ENCODE measurements around the gene CFAP126. TPM values are rescaled to one million over a fixed set of nuclear protein-coding genes. Genes with fewer than 3 reads are reported as not detected.
A peak's percentile ranks its signal among the peaks of the same experiment; 100 is the strongest.
"Not testable (repeated sequence)": the region's sequence is repeated elsewhere in the genome, so short reads cannot be mapped to it uniquely, and the experiment has no call there.

The CFAP126 gene
- not detected in 2 replicates for polyA plus RNA-seq
- polyA minus RNA-seq: not detected in 2 replicates

DNA sequence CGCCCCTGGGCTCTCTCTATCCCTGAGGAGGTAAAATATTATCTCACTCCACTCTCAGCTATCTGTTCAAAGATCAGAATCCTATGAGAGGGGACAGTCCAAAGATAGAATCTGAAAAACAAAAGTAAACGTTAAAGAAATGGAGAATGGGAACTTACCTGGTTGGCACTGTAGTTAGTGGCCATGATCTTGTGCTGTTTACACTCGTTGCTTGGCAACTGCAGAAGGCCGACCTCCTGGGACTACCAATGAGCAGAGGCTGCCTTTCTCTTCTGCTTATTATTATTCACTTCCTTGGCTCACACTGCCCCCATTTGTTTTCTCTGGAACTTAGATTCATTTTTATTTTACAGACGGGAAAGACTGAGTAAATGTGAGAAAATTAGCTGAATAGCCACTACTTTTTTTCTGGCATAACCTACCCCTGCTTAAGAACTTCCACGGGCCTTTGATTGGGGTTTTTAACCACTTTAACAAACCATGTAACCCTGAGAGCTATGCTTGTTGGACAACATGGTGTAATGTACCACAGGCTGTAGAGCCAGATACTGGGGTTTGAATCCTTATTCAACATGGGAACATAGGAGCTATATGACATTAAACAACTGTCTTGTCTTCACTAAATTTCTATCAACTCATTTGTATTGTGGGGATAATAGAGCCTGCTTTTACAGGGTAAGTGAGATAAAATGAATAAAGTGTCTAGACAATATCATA lies at the start of gene CFAP126:
TSS of gene CFAP126 (minus strand) at position 193 of the 717 bp plus-strand sequence. CDS start at position 185, 8 bp downstream.
- H3K27me3 ChIP-seq (ENCODE audit: insufficient read depth, low read depth, low read length): no peaks in the 10 kb centered on the region
- no peaks in the 10 kb centered on the region for H3K36me3 ChIP-seq (ENCODE audit: insufficient read depth, low read length)
- no peaks in the 10 kb centered on the region for H3K79me2 ChIP-seq (replicated peaks; ENCODE audit: insufficient read depth, low read length)
- H2AFZ ChIP-seq (ENCODE audit: low read depth, low read length): no peak within 1 kb of the TSS
- H4K20me1 ChIP-seq (ENCODE audit: insufficient read depth): no peaks in the 10 kb centered on the region
- no peaks in the 10 kb centered on the region for H3K9me3 ChIP-seq (ENCODE audit: low read length)
- H3K4me3 ChIP-seq (ENCODE audit: low read length): no peak within 1 kb of the TSS
- H3K4me2 ChIP-seq (ENCODE audit: low read length): no peak within 1 kb of the TSS
- TF ChIP-seq EP300 (conservative IDR thresholded peaks at IDR 0.05; ENCODE audit: poor library complexity, severe bottlenecking) (no peak), POLR2AphosphoS5 (IDR thresholded peaks at IDR 0.05) (no peak), RAD21 (conservative IDR thresholded peaks at IDR 0.05) (peak; percentile 68), TAF1 (IDR thresholded peaks at IDR 0.05; ENCODE audit: low read depth) (no peak), EZH2 (IDR thresholded peaks at IDR 0.05; ENCODE audit: borderline replicate concordance, insufficient read depth, low read length, poor library complexity, severe bottlenecking) (no peak), MXI1 (conservative IDR thresholded peaks at IDR 0.05; ENCODE audit: poor library complexity, severe bottlenecking) (peak; percentile 17), SMC3 (conservative IDR thresholded peaks at IDR 0.05; ENCODE audit: poor library complexity) (peak; percentile 55)
- TF ChIP-seq, protein P1, sequence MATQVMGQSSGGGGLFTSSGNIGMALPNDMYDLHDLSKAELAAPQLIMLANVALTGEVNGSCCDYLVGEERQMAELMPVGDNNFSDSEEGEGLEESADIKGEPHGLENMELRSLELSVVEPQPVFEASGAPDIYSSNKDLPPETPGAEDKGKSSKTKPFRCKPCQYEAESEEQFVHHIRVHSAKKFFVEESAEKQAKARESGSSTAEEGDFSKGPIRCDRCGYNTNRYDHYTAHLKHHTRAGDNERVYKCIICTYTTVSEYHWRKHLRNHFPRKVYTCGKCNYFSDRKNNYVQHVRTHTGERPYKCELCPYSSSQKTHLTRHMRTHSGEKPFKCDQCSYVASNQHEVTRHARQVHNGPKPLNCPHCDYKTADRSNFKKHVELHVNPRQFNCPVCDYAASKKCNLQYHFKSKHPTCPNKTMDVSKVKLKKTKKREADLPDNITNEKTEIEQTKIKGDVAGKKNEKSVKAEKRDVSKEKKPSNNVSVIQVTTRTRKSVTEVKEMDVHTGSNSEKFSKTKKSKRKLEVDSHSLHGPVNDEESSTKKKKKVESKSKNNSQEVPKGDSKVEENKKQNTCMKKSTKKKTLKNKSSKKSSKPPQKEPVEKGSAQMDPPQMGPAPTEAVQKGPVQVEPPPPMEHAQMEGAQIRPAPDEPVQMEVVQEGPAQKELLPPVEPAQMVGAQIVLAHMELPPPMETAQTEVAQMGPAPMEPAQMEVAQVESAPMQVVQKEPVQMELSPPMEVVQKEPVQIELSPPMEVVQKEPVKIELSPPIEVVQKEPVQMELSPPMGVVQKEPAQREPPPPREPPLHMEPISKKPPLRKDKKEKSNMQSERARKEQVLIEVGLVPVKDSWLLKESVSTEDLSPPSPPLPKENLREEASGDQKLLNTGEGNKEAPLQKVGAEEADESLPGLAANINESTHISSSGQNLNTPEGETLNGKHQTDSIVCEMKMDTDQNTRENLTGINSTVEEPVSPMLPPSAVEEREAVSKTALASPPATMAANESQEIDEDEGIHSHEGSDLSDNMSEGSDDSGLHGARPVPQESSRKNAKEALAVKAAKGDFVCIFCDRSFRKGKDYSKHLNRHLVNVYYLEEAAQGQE (IDR thresholded peaks at IDR 0.05; ENCODE audit: borderline replicate concordance): no peak
- TF ChIP-seq, protein P2, sequence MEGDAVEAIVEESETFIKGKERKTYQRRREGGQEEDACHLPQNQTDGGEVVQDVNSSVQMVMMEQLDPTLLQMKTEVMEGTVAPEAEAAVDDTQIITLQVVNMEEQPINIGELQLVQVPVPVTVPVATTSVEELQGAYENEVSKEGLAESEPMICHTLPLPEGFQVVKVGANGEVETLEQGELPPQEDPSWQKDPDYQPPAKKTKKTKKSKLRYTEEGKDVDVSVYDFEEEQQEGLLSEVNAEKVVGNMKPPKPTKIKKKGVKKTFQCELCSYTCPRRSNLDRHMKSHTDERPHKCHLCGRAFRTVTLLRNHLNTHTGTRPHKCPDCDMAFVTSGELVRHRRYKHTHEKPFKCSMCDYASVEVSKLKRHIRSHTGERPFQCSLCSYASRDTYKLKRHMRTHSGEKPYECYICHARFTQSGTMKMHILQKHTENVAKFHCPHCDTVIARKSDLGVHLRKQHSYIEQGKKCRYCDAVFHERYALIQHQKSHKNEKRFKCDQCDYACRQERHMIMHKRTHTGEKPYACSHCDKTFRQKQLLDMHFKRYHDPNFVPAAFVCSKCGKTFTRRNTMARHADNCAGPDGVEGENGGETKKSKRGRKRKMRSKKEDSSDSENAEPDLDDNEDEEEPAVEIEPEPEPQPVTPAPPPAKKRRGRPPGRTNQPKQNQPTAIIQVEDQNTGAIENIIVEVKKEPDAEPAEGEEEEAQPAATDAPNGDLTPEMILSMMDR (IDR thresholded peaks at IDR 0.05; ENCODE audit: poor library complexity, severe bottlenecking): peak; percentile 73
- no peaks in the 10 kb centered on the region for H3K9me2 ChIP-seq (ENCODE audit: insufficient read depth, low read length)
- no peak within 1 kb of the TSS for H3K9ac ChIP-seq (ENCODE audit: low read length)
- peak within 1 kb of the TSS; percentile 28 for H3K27ac ChIP-seq (ENCODE audit: low read length)
- H3F3A ChIP-seq (ENCODE audit: insufficient read depth, low read length, poor library complexity, severe bottlenecking): no peaks in the 10 kb centered on the region

DNA sequence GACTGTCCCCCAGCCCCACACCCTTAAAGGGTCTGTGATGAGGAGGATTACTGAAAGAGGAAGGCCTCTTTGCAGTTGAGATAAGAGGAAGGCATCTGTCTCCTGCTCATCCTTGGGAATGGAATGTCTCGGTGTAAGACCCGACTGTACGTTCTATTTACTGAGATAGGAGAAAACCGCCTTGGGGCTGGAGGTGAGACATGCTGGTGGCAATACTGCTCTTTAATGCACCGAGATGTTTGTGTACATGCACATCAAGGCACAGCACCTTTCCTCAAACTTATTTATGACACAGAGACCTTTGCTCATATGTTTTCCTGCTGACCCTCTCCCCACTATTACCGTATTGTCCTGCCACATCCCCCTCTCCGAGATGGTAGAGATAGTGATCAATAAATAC lies 45.4 kb upstream of the CFAP126 start:
- H3K9ac ChIP-seq (ENCODE audit: low read length); H3F3A ChIP-seq (ENCODE audit: insufficient read depth, low read length, poor library complexity, severe bottlenecking); H3K79me2 ChIP-seq (replicated peaks; ENCODE audit: insufficient read depth, low read length); H2AFZ ChIP-seq (ENCODE audit: low read depth, low read length); H3K4me2 ChIP-seq (ENCODE audit: low read length); H3K27ac ChIP-seq (ENCODE audit: low read length); H3K36me3 ChIP-seq (ENCODE audit: insufficient read depth, low read length); H3K9me3 ChIP-seq (ENCODE audit: low read length); H3K27me3 ChIP-seq (ENCODE audit: insufficient read depth, low read depth, low read length); H3K4me3 ChIP-seq (ENCODE audit: low read length); H4K20me1 ChIP-seq (ENCODE audit: insufficient read depth); H3K9me2 ChIP-seq (ENCODE audit: insufficient read depth, low read length): not testable (repeated sequence)

DNA sequence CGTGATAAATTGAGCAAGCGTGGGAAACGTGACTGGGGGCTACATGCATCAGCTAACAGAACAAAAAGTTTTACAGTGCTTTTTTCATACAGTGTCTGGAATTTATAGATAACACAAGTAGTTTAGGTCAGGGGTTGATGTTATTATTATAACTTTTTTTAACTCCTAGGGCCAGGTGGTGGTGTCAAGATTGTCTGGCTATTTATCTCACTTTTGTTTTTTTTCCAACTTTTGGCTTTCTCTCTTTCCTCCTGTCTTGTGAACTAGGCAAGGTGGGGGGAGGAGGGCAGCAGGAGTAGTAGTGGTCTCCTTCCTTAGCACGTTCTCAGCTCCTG lies 42.9 kb upstream of the CFAP126 start:
- not testable (repeated sequence) for H3K4me2 ChIP-seq (ENCODE audit: low read length); H2AFZ ChIP-seq (ENCODE audit: low read depth, low read length); H3K36me3 ChIP-seq (ENCODE audit: insufficient read depth, low read length); H3K27me3 ChIP-seq (ENCODE audit: insufficient read depth, low read depth, low read length); H3K79me2 ChIP-seq (replicated peaks; ENCODE audit: insufficient read depth, low read length); H3F3A ChIP-seq (ENCODE audit: insufficient read depth, low read length, poor library complexity, severe bottlenecking); H3K9me3 ChIP-seq (ENCODE audit: low read length); H3K4me3 ChIP-seq (ENCODE audit: low read length); H3K9ac ChIP-seq (ENCODE audit: low read length); H3K9me2 ChIP-seq (ENCODE audit: insufficient read depth, low read length); H3K27ac ChIP-seq (ENCODE audit: low read length); H4K20me1 ChIP-seq (ENCODE audit: insufficient read depth)

DNA sequence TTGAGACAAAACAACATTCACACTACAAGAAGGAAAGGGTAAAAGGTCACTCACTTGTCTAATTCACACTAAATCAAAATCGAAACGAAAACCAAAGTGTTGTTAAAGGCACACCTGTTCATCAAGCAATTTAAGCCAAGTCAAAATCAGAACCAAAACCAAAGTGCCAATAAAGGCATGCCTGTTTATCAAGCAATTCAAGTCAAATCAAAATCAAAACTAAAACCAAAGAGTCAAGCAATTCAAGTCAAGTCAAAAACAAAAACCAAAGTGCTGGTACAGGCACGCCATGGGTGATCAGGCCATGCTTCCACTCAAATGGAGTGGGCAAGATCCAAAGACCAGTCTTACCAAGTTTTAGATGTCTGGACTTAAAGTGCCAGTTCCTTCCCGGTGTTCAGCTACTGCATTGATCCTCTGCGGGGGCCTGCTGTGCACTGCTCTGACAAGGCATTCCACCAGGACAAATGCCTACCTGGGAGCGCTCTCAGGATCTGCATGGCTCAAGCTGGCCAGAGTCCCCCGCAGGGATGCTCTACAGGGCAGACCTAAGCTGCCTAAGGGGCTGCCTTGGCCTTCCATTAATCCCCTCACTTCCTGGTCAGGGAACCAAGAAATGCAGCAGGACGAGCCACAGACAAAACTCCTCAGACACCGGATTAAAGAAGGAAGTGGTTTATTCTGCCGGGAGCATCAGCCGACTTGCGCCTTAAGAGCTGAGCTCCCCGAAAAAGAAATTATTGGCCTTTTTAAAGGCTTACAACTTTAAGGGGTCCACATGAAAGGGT lies 42.4 kb upstream of the CFAP126 start:
- H3K36me3 ChIP-seq (ENCODE audit: insufficient read depth, low read length): not testable (repeated sequence)

More for the DNA sequence above, 42.4 kb upstream of the CFAP126 start:
- H3K9me3 ChIP-seq (ENCODE audit: low read length); H3K4me2 ChIP-seq (ENCODE audit: low read length); H3K9me2 ChIP-seq (ENCODE audit: insufficient read depth, low read length); H3K27me3 ChIP-seq (ENCODE audit: insufficient read depth, low read depth, low read length); H3K9ac ChIP-seq (ENCODE audit: low read length); H2AFZ ChIP-seq (ENCODE audit: low read depth, low read length); H3K27ac ChIP-seq (ENCODE audit: low read length); H3K4me3 ChIP-seq (ENCODE audit: low read length); H4K20me1 ChIP-seq (ENCODE audit: insufficient read depth); H3F3A ChIP-seq (ENCODE audit: insufficient read depth, low read length, poor library complexity, severe bottlenecking); H3K79me2 ChIP-seq (replicated peaks; ENCODE audit: insufficient read depth, low read length): not testable (repeated sequence)
